ES-I3 (cell line): Measurements from ENCODE around the gene C2CD2.

Experiments used
- H3K36me3 ChIP-seq: 2 replicates; pipeline ENCODE4 v1.6.1; 2013; ENCODE audit warnings: mild to moderate bottlenecking, low read length, control low read depth, moderate library complexity; ENCODE audit not compliant: insufficient read depth
- H3K4me1 ChIP-seq: 2 replicates; pipeline ENCODE4 v1.6.1; 2013; ENCODE audit warnings: mild to moderate bottlenecking, control low read depth, low read length; ENCODE audit not compliant: insufficient read depth
- H3K9ac ChIP-seq: 2 replicates; pipeline ENCODE4 v1.6.1; 2013; ENCODE audit warnings: low read depth, mild to moderate bottlenecking, low read length, moderate library complexity
- H3K9me3 ChIP-seq: 2 replicates; pipeline ENCODE4 v1.6.1; 2013; ENCODE audit warnings: mild to moderate bottlenecking, low read length, moderate library complexity; ENCODE audit not compliant: control insufficient read depth, insufficient read depth

C2CD2 gene

DNA sequence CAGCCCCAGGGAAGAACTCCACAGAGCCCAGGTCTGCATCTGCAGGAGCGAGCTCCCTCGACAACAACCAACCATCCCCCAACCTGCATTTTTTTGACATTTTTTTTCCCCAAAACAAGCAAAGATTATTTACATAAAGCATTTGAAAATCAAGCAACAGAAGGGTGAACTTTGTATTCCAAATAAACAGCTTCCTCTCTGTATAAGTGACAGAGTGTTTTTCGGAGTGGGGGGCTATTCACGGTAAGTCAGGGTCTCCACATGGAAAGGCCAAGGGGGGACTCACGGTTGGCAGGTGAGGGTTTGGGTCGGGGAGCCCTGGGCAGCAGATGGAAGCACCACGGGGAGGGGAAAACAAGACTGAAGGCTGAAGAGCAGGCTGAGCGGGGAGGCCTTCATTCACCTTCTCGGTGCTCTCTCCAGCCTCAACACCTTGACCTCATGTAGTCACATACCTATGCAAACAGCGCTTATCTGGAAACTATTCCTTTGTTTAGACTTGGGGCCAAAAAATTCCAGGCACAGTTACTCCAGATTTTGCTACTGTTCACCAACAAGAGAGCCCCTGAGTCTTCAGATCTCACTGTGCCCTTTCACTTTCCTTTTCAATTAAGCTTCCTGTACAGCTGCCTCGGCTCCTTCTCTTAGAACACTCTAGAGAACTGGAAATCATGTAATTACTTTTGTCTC, 27.6 kb downstream of the C2CD2 start:
- H3K9ac ChIP-seq = no peak overlapping the region
- H3K36me3 ChIP-seq = no peaks in the 10 kb centered on the region
- H3K4me1 ChIP-seq = peaks cover 19% of the 10 kb centered on the region
- no peaks in the 10 kb centered on the region for H3K9me3 ChIP-seq

DNA sequence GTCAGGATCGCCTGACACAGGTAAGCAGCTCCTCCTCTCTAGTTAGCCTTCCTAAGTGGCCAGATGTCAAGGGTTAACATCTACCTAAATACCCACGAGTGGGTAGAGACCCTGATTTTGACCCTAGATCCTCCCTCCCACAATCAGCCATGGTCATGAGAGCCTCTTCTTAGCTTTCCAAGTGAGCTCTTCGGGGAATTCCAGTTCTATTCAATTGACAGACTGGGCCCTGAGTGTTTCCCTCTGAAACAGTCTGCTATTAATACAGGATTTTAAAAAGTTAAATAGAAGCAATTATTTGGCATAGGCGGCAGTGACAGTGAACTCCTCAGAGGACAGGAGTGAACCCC, 28.1 kb downstream of the C2CD2 start:
- H3K36me3 ChIP-seq = no peaks in the 10 kb centered on the region
- H3K4me1 ChIP-seq = peaks cover 19% of the 10 kb centered on the region
- H3K9me3 ChIP-seq = no peaks in the 10 kb centered on the region
- H3K9ac ChIP-seq = no peak overlapping the region

DNA sequence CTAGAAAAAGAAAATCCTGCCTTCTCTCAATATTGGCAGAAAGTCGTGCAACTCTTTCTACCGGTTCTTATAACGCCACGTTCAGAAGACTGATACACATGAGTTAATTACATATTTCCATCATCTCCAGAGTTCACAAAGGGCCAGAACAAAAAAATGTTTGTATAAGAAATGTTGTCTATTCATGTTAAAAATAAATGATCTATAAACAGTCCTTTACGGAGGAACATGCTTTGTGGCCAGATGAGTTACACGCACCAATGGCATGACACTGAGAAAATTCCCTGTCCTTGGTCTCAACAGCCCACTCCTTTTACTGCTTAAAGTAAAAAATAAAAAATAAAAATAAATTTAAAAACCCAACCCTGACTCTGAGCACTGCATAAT, 29.5 kb downstream of the C2CD2 start:
- Histone ChIP-seq H3K36me3 (no peaks in the 10 kb centered on the region), H3K9ac (no peak overlapping the region), H3K4me1 (peaks cover 19% of the 10 kb centered on the region), H3K9me3 (no peaks in the 10 kb centered on the region)

DNA sequence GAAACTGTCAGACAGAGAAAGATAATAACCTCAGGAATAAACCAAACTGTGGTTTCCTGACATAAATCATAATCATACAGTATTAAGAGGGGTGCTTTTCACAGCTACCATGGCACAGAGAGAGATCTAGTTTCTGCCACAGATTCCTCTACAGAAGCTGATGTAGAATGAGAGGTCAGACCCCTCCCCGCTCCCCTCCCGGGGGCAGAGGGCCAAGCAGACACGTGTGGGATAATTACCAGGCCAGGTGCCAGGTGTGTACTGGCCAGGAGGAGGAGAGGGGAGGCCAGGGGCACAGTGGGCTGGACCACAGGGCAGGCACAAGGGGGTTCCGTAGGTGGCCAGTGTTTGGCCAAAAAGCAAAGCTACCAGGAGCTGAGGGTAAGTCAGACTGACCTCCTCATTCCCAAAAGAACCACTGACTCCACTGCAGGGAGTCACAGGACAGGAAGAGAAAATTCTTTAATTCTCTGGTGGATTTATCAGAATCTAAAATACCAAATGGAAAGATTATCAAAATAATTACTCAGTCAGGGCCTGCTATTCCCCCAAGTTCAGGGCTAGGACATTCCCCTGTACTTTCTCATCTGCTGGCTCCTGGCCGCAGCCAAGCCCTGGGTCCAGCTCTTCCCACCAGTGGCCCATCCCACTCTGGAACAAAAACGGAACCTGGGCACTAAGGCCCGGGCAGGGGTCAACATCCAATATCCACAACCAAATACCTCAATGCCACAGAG, 30.0 kb downstream of the C2CD2 start:
- Histone ChIP-seq H3K9me3 (no peaks in the 10 kb centered on the region), H3K9ac (no peak overlapping the region), H3K4me1 (peaks cover 19% of the 10 kb centered on the region), H3K36me3 (no peaks in the 10 kb centered on the region)

DNA sequence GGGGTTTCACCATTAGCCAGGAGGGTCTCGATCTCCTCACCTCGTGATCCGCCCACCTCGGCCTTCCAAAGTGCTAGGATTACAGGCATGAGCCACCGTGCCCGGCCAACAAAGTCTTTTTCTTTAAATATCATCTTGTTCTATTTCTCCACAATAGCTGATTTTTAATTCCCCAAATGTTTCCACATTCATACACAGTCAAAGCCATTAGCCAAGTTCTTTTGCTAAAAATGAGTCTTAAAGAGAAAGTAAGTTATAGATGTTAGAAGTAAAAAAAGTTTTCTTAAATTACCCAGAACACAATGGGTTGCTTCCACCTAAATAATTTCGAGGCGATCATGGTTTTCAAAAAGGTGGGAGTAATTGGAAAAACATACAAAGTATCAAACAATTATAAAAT, 30.6 kb downstream of the C2CD2 start:
- Histone ChIP-seq H3K9ac (no peak overlapping the region), H3K36me3 (no peaks in the 10 kb centered on the region), H3K9me3 (no peaks in the 10 kb centered on the region), H3K4me1 (peaks cover 14% of the 10 kb centered on the region)

DNA sequence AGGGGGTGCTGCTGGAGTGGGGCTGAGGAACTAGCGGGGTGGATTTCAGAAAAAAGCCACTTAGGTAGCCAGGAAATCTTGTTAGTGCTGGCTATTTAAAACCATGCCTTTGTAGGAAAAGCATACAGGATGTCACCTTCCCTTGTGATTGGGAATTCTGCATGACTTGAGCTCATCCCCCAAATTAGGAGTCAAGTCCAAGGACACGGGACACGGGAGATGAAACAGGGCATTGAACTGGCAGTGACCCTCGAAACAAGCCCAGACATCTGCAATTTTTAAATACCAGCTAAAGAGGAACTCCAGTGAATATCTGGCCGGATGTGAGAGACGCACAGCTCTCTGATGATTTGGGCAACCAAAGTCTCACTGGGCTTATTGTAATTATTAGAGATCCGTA, 32.8 kb downstream of the C2CD2 start:
- Histone ChIP-seq H3K9me3 (no peaks in the 10 kb centered on the region), H3K9ac (no peak overlapping the region), H3K4me1 (peaks cover 5% of the 10 kb centered on the region; the same call in 1 of the 2 replicates), H3K36me3 (no peaks in the 10 kb centered on the region; the same call in 1 of the 2 replicates)

DNA sequence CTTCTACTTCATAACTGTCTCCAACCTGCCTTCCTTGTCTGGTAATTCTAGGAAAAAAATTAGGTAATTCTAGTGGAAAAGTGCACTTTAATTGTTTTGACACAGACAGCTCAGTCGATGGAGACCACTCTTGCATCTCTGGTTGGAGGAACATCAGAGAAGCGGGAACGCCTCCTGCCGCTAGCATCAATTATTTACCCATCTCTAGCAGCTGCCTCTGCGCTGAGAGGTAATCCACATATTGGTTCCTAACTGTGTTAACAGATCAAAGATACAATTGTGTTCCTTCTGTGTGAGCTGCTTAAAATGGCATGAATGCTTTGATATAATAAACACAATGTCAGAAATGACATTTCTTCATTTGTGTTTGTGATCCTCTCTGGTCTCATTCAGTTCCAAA, 33.3 kb downstream of the C2CD2 start:
- H3K36me3 ChIP-seq = no peaks in the 10 kb centered on the region; the same call in 1 of the 2 replicates
- H3K9me3 ChIP-seq = no peaks in the 10 kb centered on the region
- H3K9ac ChIP-seq = no peak overlapping the region
- H3K4me1 ChIP-seq = no peaks in the 10 kb centered on the region

DNA sequence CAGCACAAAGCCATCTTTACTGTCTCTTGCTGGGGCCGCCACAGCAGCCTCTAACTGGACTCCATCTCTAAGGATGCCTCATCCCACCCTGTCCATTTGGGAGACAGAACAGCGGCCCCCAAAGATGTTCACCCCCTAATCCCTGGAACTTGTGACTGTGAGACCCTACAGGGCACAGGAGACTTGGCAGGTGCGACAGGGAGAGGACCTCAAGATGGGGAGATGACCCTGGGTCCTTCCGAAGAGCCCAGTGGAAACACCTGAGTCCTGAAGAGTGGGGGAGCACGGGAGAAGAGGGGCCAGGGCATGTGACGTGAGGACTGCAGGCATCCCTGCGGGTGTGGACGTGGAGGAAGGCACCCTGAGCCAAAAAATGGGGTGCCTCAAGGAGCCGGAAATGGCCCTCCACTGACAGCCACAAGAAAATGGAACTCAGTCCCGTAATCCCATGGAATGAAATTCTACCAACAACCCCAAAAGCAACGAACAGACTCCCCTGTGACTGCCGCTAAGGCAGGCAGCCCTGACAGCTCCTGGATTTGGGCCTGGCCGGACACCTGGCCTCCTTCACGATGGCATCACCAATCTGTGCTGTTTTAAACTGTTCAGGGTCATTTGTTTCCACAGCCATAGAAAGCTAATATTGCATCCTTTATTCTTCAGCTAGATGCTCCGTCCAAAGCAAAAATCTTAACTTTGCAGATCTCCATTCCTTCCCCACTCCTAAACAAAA, 34.0 kb downstream of the C2CD2 start:
- no peaks in the 10 kb centered on the region; the same call in 1 of the 2 replicates for H3K36me3 ChIP-seq
- H3K9ac ChIP-seq = no peak overlapping the region
- H3K4me1 ChIP-seq = no peaks in the 10 kb centered on the region
- no peaks in the 10 kb centered on the region for H3K9me3 ChIP-seq

DNA sequence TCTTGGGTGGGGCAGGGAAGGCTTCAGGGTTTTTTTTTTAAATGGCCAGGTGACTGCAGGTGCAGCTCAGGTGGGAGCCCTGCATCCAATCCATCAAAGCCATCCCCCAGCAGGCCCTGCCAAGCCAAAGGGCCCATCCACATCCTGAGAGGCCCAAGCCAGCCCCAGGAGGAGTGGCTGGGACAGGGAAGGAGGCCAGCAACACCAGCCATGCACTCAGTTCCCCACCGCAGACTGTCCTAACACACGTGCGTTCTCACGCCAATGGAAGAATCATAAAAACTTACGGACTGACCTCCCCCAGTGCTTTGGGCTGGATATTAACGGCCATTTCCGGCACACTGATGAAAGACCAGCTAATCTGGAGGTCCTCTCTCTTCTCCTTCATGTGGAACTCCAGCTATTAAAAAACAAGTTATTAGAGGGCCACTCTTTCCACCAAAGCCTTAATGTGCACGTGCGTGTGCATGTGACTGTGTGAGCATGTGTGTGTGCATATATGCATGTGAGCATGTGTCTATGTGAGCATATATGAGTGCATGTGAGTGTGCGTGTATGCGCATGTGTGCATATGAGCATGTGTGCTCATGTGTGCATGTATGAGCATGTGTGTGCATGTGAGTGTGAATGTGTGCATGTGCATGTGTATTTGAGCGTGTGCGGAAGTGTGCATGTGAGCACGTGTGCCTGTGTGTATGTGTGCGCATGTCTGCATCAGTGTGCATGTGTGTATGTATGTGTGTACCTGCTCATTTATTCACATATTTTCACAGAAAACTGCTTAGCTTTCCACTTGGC, 35.1 kb downstream of the C2CD2 start:
- no peaks in the 10 kb centered on the region; the same call in 1 of the 2 replicates for H3K36me3 ChIP-seq
- H3K4me1 ChIP-seq = no peaks in the 10 kb centered on the region
- no peaks in the 10 kb centered on the region for H3K9me3 ChIP-seq
- H3K9ac ChIP-seq = no peak overlapping the region

DNA sequence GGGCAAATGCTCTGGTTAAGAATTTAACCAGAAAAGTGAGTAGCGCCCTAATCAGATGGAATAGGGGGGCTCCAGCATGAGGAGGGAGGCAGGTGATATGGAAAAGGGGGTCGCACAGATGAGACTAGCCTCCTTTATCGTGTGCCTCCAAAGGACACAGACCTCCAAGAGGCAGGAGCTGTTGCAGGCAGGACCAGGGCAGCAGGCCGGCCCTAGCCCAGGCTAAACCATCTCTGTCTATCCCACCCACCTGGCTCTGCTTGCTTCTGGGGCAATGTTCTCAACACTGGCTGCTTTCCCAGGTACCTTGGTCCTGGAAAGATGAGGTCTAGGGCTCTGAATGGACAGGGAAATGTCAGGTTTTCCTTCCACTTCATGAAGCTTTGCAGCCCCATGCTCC, 36.3 kb downstream of the C2CD2 start:
- H3K9ac ChIP-seq = no peak overlapping the region
- no peaks in the 10 kb centered on the region for H3K9me3 ChIP-seq
- H3K36me3 ChIP-seq = no peaks in the 10 kb centered on the region; the same call in 1 of the 2 replicates
- no peaks in the 10 kb centered on the region for H3K4me1 ChIP-seq

DNA sequence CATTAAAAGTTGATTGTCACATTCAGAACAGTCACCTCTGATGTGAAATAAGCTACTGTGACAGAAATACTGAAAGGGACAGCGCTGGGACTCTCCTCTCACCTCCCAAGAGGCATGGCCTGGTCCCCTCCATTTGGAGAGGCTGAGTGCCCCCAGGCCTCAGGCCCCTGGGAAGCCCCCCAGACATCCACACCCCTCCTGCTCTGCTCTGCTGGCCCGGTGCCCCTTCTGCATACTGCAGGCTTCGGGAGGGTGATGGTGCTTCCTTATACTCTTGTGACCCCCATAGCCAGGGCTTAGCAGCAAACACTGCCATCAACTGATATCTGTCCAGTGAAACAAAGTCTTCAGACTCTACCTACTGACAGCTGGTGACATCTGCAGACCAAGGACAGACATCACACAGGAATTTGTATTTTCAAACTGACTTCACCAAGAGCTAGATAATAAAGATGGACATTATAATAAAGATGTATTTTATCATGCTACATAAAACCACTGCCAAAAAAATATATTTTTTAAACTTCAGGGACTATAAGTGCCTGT, 36.9 kb downstream of the C2CD2 start:
- no peaks in the 10 kb centered on the region; the same call in 1 of the 2 replicates for H3K36me3 ChIP-seq
- H3K9me3 ChIP-seq = no peaks in the 10 kb centered on the region
- no peak overlapping the region for H3K9ac ChIP-seq
- no peaks in the 10 kb centered on the region for H3K4me1 ChIP-seq

DNA sequence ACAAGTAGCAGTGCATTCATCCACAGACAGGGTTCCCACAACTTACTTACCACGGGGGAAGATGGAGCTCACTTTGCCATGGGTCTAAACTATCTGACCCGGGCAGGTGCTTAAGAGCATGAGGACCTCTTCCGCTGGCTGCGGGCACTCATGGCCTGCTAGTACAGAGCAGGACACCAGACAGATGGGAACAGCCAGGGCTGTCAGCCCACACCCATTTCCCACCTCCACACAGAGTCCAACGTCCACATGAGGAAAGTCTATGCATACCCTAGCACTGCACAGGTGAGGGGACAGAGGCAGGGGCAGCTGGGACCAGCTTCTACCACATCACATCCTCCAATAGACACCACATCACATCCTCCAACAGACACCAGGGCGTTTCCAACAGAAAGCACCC, 38.9 kb downstream of the C2CD2 start:
- Histone ChIP-seq H3K9me3 (no peaks in the 10 kb centered on the region), H3K36me3 (no peaks in the 10 kb centered on the region; the same call in 1 of the 2 replicates)

DNA sequence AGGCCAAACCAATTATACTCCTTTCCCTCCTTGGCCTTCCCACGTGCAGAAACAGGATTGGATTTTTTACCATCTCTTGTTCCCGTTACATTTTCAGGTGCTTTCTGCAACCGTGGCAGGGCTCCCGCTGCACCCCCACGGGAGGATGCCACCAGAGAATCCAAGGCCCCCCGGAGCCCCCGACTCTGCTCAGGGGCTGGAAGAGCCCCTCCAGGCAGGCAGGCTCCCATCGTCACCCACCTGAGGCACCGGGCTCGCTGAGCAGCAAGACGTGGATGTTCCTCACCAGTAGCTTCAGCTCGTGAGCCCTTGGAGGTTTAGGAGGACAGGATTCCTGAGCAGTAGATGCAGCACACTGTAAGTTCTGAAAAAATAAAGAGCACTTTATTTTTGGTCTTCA, 39.5 kb downstream of the C2CD2 start:
- H3K9me3 ChIP-seq = no peaks in the 10 kb centered on the region
- H3K9ac ChIP-seq = no peak overlapping the region
- H3K4me1 ChIP-seq = no peaks in the 10 kb centered on the region
- H3K36me3 ChIP-seq = no peaks in the 10 kb centered on the region; the same call in 1 of the 2 replicates

More for the DNA sequence above, 38.9 kb downstream of the C2CD2 start:
- Histone ChIP-seq H3K4me1 (no peaks in the 10 kb centered on the region), H3K9ac (no peak overlapping the region)

DNA sequence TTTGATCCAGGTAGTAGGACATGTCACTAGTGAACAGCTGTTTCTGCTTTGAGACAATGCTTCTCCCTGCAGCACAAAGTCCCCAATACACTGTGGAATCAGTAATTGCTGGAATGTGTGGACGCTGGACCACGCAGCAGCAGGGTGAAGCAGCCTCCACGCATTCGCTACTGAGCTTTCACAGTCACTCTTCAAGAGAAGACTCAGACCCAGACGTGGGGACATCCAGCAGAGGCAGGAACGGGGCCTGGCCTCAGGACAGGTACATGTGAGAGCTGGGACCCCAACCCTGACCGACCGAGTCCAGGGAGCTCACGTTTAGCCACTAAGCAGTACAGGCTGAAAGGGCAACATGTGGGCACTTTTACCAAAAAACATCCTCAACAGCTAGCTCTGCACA, 40.6 kb downstream of the C2CD2 start:
- Histone ChIP-seq H3K4me1 (no peaks in the 10 kb centered on the region), H3K36me3 (no peaks in the 10 kb centered on the region; the same call in 1 of the 2 replicates), H3K9ac (no peak overlapping the region), H3K9me3 (no peaks in the 10 kb centered on the region)
